Measurements from ENCODE around the gene ARFGAP2.

DNA sequence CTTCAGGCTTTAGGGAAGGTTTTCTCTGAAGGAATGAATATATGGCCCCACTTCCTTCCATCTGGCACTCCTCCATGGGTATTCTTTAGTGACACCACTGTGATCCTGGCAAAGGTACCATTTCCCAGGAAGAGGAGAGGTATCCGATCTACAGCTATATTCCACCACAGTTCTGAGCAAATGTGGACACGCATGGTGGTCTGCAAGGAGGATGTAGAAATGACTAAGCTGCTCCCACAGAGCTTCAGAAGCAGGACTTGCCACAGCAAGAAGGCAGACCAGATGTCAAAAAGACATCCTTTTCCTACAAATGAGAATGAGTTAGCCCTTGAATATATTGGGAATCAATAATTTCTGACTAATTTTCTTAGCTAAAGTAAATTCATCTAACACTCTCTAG lies 45.5 kb downstream of the ARFGAP2 start:
- TF ChIP-seq YY1 (IDR thresholded peaks at IDR 0.05; ENCODE audit: extremely low read depth, insufficient replicate concordance, low read depth, low read length) (no peak), POLR2A (IDR thresholded peaks at IDR 0.05; ENCODE audit: borderline replicate concordance, extremely low read depth, insufficient read depth, insufficient read length) (no peak), CTCF (IDR thresholded peaks at IDR 0.05 in 2 of 3, conservative IDR thresholded peaks at IDR 0.05 in 1 of 3; ENCODE audit: borderline replicate concordance in 1 of 3, insufficient read depth in 1 of 3, low read depth in 2 of 3, low read length in 2 of 3) (no peak), ZFX (IDR thresholded peaks at IDR 0.05) (no peak), JUND (IDR thresholded peaks at IDR 0.05) (no peak), SP1 (IDR thresholded peaks at IDR 0.05; ENCODE audit: low read depth) (no peak), EZH2 (IDR thresholded peaks at IDR 0.05) (no peak), ATF3 (IDR thresholded peaks at IDR 0.05) (no peak)
- TF ChIP-seq, protein P1, sequence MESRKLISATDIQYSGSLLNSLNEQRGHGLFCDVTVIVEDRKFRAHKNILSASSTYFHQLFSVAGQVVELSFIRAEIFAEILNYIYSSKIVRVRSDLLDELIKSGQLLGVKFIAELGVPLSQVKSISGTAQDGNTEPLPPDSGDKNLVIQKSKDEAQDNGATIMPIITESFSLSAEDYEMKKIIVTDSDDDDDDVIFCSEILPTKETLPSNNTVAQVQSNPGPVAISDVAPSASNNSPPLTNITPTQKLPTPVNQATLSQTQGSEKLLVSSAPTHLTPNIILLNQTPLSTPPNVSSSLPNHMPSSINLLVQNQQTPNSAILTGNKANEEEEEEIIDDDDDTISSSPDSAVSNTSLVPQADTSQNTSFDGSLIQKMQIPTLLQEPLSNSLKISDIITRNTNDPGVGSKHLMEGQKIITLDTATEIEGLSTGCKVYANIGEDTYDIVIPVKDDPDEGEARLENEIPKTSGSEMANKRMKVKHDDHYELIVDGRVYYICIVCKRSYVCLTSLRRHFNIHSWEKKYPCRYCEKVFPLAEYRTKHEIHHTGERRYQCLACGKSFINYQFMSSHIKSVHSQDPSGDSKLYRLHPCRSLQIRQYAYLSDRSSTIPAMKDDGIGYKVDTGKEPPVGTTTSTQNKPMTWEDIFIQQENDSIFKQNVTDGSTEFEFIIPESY (IDR thresholded peaks at IDR 0.05; ENCODE audit: extremely low read depth, insufficient replicate concordance, low read length): no peak
